HEK293 (cell line): ENCODE measurements around the gene PA2G4.

ENCODE experiments used
- EGR2 ChIP-seq: fragments of 450-650 bp; formaldehyde crosslinking; IDR thresholded peaks from 2 replicates; pipeline ENCODE4 v1.5.1; 2016; ENCODE audit warnings: low read depth, missing biosample characterization, missing genetic modification characterization
- GLI2 ChIP-seq: fragments of 450-650 bp; formaldehyde crosslinking; IDR thresholded peaks from 2 replicates; pipeline ENCODE4; 2017; ENCODE audit warnings: missing biosample characterization, missing genetic modification characterization, low read depth, borderline replicate concordance
- HOXC10 ChIP-seq: sonication (generic); formaldehyde crosslinking; IDR thresholded peaks from 2 replicates; pipeline ENCODE4 v1.8.1; 2023; ENCODE audit warnings: mild to moderate bottlenecking, missing genetic modification reagents
- KLF7 ChIP-seq: fragments of 450-650 bp; formaldehyde crosslinking; IDR thresholded peaks from 2 replicates; pipeline ENCODE4 v1.5.1; 2016; ENCODE audit warnings: missing biosample characterization, missing genetic modification characterization, borderline replicate concordance
- KLF9 ChIP-seq: fragments of 450-650 bp; formaldehyde crosslinking; IDR thresholded peaks from 2 replicates; pipeline ENCODE4 v1.5.1; 2016; ENCODE audit warnings: missing biosample characterization, missing genetic modification characterization, low read depth
- SP2 ChIP-seq: fragments of 450-650 bp; formaldehyde crosslinking; IDR thresholded peaks from 2 replicates; pipeline ENCODE4 v1.5.1; 2016; ENCODE audit warnings: missing biosample characterization, missing genetic modification characterization
- ZEB2 ChIP-seq: fragments of 450-650 bp; formaldehyde crosslinking; IDR thresholded peaks from 2 replicates; pipeline ENCODE4 v1.5.1; 2016; ENCODE audit warnings: missing biosample characterization, missing genetic modification characterization
- ZNF112 ChIP-seq: fragments of 450-650 bp; formaldehyde crosslinking; IDR thresholded peaks from 2 replicates; pipeline ENCODE4 v1.5.0; 2017; ENCODE audit warnings: missing biosample characterization, missing genetic modification characterization
- ZNF157 ChIP-seq: fragments of 450-650 bp; formaldehyde crosslinking; IDR thresholded peaks from 2 replicates; pipeline ENCODE4 v1.5.1; 2016; ENCODE audit warnings: missing biosample characterization, missing genetic modification characterization
- ZNF211 ChIP-seq: fragments of 450-650 bp; formaldehyde crosslinking; IDR thresholded peaks from 2 replicates; pipeline ENCODE4 v1.5.1; 2016; ENCODE audit warnings: low read depth, missing biosample characterization, missing genetic modification characterization
- ZNF366 ChIP-seq: fragments of 450-650 bp; formaldehyde crosslinking; conservative IDR thresholded peaks from 2 replicates; pipeline ENCODE4 v1.5.1; 2016; ENCODE audit warnings: missing biosample characterization, missing genetic modification characterization
- ZNF423 ChIP-seq: fragments of 450-650 bp; formaldehyde crosslinking; IDR thresholded peaks from 2 replicates; pipeline ENCODE4 v1.5.1; 2016; ENCODE audit warnings: missing biosample characterization, missing genetic modification characterization
- ZNF514 ChIP-seq: fragments of 450-650 bp; formaldehyde crosslinking; IDR thresholded peaks from 2 replicates; pipeline ENCODE4 v1.5.1; 2016; ENCODE audit warnings: missing biosample characterization, missing genetic modification characterization
- ZNF521 ChIP-seq: fragments of 450-650 bp; formaldehyde crosslinking; IDR thresholded peaks from 2 replicates; pipeline ENCODE4 v1.5.1; 2017; ENCODE audit warnings: missing biosample characterization, mild to moderate bottlenecking, missing genetic modification characterization
- ZNF558 ChIP-seq: fragments of 450-650 bp; formaldehyde crosslinking; IDR thresholded peaks from 2 replicates; pipeline ENCODE4 v1.5.1; 2016; ENCODE audit warnings: missing biosample characterization, missing genetic modification characterization
- ZNF585B ChIP-seq: fragments of 450-650 bp; formaldehyde crosslinking; IDR thresholded peaks from 2 replicates; pipeline ENCODE4 v1.5.1; 2016; ENCODE audit warnings: missing biosample characterization, missing genetic modification characterization
- ZNF623 ChIP-seq: fragments of 450-650 bp; formaldehyde crosslinking; IDR thresholded peaks from 2 replicates; pipeline ENCODE4 v1.5.1; 2016; ENCODE audit warnings: missing biosample characterization, missing genetic modification characterization
- ZNF660 ChIP-seq: fragments of 450-650 bp; IDR thresholded peaks from 2 replicates; pipeline ENCODE4 v1.5.1; 2018; ENCODE audit warnings: missing biosample characterization, mild to moderate bottlenecking, missing genetic modification characterization
- ZNF785 ChIP-seq: fragments of 450-650 bp; formaldehyde crosslinking; IDR thresholded peaks from 2 replicates; pipeline ENCODE4 v1.5.1; 2016; ENCODE audit warnings: missing biosample characterization, missing genetic modification characterization
- TF ChIP-seq, protein P1 (sequence below): fragments of 450-650 bp; formaldehyde crosslinking; IDR thresholded peaks from 2 replicates; pipeline ENCODE4 v1.5.1; 2016; ENCODE audit warnings: missing biosample characterization, missing genetic modification characterization
- TF ChIP-seq, protein P2 (sequence below): fragments of 450-650 bp; formaldehyde crosslinking; IDR thresholded peaks from 2 replicates; pipeline ENCODE4 v1.5.1; 2016; ENCODE audit warnings: missing biosample characterization, missing genetic modification characterization
- TF ChIP-seq, protein P3 (sequence below): fragments of 450-650 bp; formaldehyde crosslinking; conservative IDR thresholded peaks from 2 replicates; pipeline ENCODE4 v1.5.1; 2016; ENCODE audit warnings: low read depth, missing biosample characterization, missing genetic modification characterization
- TF ChIP-seq, protein P4 (sequence below): fragments of 450-650 bp; formaldehyde crosslinking; IDR thresholded peaks from 2 replicates; pipeline ENCODE4 v1.5.1; 2016; ENCODE audit warnings: missing biosample characterization, missing genetic modification characterization
- TF ChIP-seq, protein P5 (sequence below): fragments of 450-650 bp; IDR thresholded peaks from 2 replicates; pipeline ENCODE4 v1.5.1; 2018; ENCODE audit warnings: missing biosample characterization, missing genetic modification characterization

The PA2G4 gene

GRCh38 chr12:56129206-56129941, 25.0 kb downstream of the PA2G4 start (continued):
- TF ChIP-seq, protein P1, sequence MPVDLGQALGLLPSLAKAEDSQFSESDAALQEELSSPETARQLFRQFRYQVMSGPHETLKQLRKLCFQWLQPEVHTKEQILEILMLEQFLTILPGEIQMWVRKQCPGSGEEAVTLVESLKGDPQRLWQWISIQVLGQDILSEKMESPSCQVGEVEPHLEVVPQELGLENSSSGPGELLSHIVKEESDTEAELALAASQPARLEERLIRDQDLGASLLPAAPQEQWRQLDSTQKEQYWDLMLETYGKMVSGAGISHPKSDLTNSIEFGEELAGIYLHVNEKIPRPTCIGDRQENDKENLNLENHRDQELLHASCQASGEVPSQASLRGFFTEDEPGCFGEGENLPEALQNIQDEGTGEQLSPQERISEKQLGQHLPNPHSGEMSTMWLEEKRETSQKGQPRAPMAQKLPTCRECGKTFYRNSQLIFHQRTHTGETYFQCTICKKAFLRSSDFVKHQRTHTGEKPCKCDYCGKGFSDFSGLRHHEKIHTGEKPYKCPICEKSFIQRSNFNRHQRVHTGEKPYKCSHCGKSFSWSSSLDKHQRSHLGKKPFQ (tag by site-specific recombination): no peak
- TF ChIP-seq, protein P2, sequence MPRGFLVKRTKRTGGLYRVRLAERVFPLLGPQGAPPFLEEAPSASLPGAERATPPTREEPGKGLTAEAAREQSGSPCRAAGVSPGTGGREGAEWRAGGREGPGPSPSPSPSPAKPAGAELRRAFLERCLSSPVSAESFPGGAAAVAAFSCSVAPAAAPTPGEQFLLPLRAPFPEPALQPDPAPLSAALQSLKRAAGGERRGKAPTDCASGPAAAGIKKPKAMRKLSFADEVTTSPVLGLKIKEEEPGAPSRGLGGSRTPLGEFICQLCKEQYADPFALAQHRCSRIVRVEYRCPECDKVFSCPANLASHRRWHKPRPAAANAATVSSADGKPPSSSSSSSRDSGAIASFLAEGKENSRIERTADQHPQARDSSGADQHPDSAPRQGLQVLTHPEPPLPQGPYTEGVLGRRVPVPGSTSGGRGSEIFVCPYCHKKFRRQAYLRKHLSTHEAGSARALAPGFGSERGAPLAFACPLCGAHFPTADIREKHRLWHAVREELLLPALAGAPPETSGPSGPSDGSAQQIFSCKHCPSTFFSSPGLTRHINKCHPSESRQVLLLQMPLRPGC: no peak
- TF ChIP-seq SP2 (tag by site-specific recombination) (peak; percentile 75), KLF7 (tag by site-specific recombination) (peak; percentile 93), ZNF112 (tag by site-specific recombination) (no peak), KLF9 (tag by site-specific recombination) (peak; percentile 90), HOXC10 (no peak), ZNF521 (no peak), ZNF785 (tag by site-specific recombination) (0 out of 2 replicates have a peak, but pooled peaks have one; percentile 25), ZNF558 (tag by site-specific recombination) (no peak), ZNF623 (tag by site-specific recombination) (no peak), ZNF514 (tag by site-specific recombination) (no peak), ZNF157 (tag by site-specific recombination) (no peak), GLI2 (tag by site-specific recombination) (no peak), EGR2 (peak; percentile 87), ZEB2 (0 out of 2 replicates have a peak, but pooled peaks have one; percentile 28), ZNF211 (tag by site-specific recombination) (no peak), ZNF585B (tag by site-specific recombination) (no peak), ZNF660 (tag by site-specific recombination) (peak; percentile 36; the same call in 1 of the 2 replicates), ZNF366 (peak; percentile 73), ZNF423 (tag by site-specific recombination) (no peak)
- TF ChIP-seq, protein P3, sequence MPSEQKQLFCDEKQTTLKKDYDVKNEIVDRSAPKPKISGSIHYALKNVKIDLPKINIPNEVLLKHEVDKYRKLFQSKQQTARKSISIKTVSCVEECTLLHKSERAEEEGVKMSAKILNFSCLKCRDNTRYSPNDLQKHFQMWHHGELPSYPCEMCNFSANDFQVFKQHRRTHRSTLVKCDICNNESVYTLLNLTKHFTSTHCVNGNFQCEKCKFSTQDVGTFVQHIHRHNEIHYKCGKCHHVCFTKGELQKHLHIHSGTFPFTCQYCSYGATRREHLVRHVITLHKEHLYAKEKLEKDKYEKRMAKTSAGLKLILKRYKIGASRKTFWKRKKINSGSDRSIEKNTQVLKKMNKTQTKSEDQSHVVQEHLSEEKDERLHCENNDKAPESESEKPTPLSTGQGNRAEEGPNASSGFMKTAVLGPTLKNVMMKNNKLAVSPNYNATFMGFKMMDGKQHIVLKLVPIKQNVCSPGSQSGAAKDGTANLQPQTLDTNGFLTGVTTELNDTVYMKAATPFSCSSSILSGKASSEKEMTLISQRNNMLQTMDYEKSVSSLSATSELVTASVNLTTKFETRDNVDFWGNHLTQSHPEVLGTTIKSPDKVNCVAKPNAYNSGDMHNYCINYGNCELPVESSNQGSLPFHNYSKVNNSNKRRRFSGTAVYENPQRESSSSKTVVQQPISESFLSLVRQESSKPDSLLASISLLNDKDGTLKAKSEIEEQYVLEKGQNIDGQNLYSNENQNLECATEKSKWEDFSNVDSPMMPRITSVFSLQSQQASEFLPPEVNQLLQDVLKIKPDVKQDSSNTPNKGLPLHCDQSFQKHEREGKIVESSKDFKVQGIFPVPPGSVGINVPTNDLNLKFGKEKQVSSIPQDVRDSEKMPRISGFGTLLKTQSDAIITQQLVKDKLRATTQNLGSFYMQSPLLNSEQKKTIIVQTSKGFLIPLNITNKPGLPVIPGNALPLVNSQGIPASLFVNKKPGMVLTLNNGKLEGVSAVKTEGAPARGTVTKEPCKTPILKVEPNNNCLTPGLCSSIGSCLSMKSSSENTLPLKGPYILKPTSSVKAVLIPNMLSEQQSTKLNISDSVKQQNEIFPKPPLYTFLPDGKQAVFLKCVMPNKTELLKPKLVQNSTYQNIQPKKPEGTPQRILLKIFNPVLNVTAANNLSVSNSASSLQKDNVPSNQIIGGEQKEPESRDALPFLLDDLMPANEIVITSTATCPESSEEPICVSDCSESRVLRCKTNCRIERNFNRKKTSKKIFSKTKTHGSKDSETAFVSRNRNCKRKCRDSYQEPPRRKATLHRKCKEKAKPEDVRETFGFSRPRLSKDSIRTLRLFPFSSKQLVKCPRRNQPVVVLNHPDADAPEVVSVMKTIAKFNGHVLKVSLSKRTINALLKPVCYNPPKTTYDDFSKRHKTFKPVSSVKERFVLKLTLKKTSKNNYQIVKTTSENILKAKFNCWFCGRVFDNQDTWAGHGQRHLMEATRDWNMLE (tag by site-specific recombination): no peak
- TF ChIP-seq, protein P4, sequence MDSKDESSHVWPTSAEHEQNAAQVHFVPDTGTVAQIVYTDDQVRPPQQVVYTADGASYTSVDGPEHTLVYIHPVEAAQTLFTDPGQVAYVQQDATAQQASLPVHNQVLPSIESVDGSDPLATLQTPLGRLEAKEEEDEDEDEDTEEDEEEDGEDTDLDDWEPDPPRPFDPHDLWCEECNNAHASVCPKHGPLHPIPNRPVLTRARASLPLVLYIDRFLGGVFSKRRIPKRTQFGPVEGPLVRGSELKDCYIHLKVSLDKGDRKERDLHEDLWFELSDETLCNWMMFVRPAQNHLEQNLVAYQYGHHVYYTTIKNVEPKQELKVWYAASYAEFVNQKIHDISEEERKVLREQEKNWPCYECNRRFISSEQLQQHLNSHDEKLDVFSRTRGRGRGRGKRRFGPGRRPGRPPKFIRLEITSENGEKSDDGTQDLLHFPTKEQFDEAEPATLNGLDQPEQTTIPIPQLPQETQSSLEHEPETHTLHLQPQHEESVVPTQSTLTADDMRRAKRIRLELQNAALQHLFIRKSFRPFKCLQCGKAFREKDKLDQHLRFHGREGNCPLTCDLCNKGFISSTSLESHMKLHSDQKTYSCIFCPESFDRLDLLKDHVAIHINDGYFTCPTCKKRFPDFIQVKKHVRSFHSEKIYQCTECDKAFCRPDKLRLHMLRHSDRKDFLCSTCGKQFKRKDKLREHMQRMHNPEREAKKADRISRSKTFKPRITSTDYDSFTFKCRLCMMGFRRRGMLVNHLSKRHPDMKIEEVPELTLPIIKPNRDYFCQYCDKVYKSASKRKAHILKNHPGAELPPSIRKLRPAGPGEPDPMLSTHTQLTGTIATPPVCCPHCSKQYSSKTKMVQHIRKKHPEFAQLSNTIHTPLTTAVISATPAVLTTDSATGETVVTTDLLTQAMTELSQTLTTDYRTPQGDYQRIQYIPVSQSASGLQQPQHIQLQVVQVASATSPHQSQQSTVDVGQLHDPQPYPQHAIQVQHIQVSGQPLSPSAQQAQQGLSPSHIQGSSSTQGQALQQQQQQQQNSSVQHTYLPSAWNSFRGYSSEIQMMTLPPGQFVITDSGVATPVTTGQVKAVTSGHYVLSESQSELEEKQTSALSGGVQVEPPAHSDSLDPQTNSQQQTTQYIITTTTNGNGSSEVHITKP: peak; percentile 83
- TF ChIP-seq, protein P5, sequence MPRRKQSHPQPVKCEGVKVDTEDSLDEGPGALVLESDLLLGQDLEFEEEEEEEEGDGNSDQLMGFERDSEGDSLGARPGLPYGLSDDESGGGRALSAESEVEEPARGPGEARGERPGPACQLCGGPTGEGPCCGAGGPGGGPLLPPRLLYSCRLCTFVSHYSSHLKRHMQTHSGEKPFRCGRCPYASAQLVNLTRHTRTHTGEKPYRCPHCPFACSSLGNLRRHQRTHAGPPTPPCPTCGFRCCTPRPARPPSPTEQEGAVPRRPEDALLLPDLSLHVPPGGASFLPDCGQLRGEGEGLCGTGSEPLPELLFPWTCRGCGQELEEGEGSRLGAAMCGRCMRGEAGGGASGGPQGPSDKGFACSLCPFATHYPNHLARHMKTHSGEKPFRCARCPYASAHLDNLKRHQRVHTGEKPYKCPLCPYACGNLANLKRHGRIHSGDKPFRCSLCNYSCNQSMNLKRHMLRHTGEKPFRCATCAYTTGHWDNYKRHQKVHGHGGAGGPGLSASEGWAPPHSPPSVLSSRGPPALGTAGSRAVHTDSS (tag by site-specific recombination): no peak
